CD14-positive monocyte (primary cell): ENCODE measurements around the gene SGK2. TPM values are rescaled to one million over a fixed set of nuclear protein-coding genes. Genes with fewer than 3 reads are reported as not detected.
A peak's percentile ranks its signal among the peaks of the same experiment; 100 is the strongest.

Experiments used
- DNase-seq, 3 donors: peaks; one replicate each; pipeline ENCODE4 v3.0.0-alpha.2; 2011 to 2022
- H2AFZ ChIP-seq: 2 replicates; pipeline ENCODE4 v1.6.0; 2012; ENCODE audit warnings: mild to moderate bottlenecking, low read depth, low read length, inconsistent platforms; ENCODE audit not compliant: insufficient read depth, poor library complexity, severe bottlenecking
- H3K27ac ChIP-seq, 2 donors: 1 replicate in 1 of 2; 2 replicates in 1 of 2; pipeline ENCODE4 v1.5.1; 2012 to 2013; ENCODE audit warnings: low read length in 2 of 2, control low read depth in 1 of 2, inconsistent platforms in 1 of 2, low read depth in 1 of 2, mild to moderate bottlenecking in 1 of 2
- H3K27me3 ChIP-seq, 2 donors: one replicate each; pipeline versions ENCODE4 v1.6.0 to v1.6.1; 2011 to 2013; ENCODE audit warnings: low read length in 2 of 2; ENCODE audit not compliant: control insufficient read depth in 2 of 2, insufficient read depth in 2 of 2
- H3K36me3 ChIP-seq, 2 donors: replicated peaks in 1 of 2; 1 replicate in 1 of 2; 2 replicates in 1 of 2; pipeline versions ENCODE4 v1.5.1 to v1.6.1; 2012 to 2013; ENCODE audit warnings: low read length in 2 of 2, control low read depth in 1 of 2, inconsistent platforms in 1 of 2, mild to moderate bottlenecking in 1 of 2; ENCODE audit not compliant: insufficient read depth in 2 of 2, control insufficient read depth in 1 of 2
- H3K4me1 ChIP-seq, 2 donors: 1 replicate in 1 of 2; 2 replicates in 1 of 2; pipeline versions ENCODE4 v1.5.1 to v1.6.1; 2012 to 2013; ENCODE audit warnings: low read length in 2 of 2, control low read depth in 1 of 2, inconsistent platforms in 1 of 2, mild to moderate bottlenecking in 1 of 2, moderate library complexity in 1 of 2; ENCODE audit not compliant: insufficient read depth in 2 of 2, control insufficient read depth in 1 of 2
- H3K4me2 ChIP-seq: replicated peaks from 2 replicates; pipeline ENCODE3; 2012; ENCODE audit warnings: low read length, moderate library complexity, mild to moderate bottlenecking; ENCODE audit not compliant: poor library complexity, severe bottlenecking; ENCODE audit errors: extremely low read depth
- H3K4me3 ChIP-seq, 3 experiments: fragments of 200-600 bp in 1 of 3; sonication (generic) in 1 of 3; replicated peaks in 1 of 3; 1 replicate in 2 of 3; 2 replicates in 1 of 3; pipeline ENCODE4 v1.5.1; 2011 to 2013; ENCODE audit warnings: low read length in 3 of 3, mild to moderate bottlenecking in 3 of 3, control low read depth in 2 of 3, low read depth in 2 of 3, inconsistent platforms in 1 of 3, moderate library complexity in 1 of 3
- H3K79me2 ChIP-seq: 2 replicates; pipeline ENCODE4 v1.6.0; 2012; ENCODE audit warnings: mild to moderate bottlenecking, control low read depth, inconsistent platforms, low read length, moderate library complexity; ENCODE audit not compliant: insufficient read depth
- H3K9ac ChIP-seq: 2 replicates; pipeline ENCODE4 v1.6.0; 2017; ENCODE audit warnings: low read length, mild to moderate bottlenecking; ENCODE audit not compliant: insufficient read depth, poor library complexity, severe bottlenecking
- H3K9me3 ChIP-seq, 2 donors: replicated peaks in 1 of 2; 1 replicate in 1 of 2; 2 replicates in 1 of 2; pipeline versions ENCODE4 v1.5.1 to v1.6.1; 2012 to 2013; ENCODE audit warnings: low read length in 2 of 2, control low read depth in 1 of 2; ENCODE audit not compliant: control insufficient read depth in 1 of 2, insufficient read depth in 1 of 2
- H4K20me1 ChIP-seq: 2 replicates; pipeline ENCODE4 v1.6.0; 2012; ENCODE audit warnings: mild to moderate bottlenecking, low read length, control low read depth, moderate library complexity; ENCODE audit not compliant: insufficient read depth
- H3K27ac Mint-ChIP-seq, 7 donors: one replicate each; pipeline ENCODE4 v1.8.0; 2020; ENCODE audit warnings: mild to moderate bottlenecking in 7 of 7, mixed read lengths in 7 of 7, moderate library complexity in 6 of 7, inconsistent platforms in 2 of 7
- H3K27me3 Mint-ChIP-seq, 3 donors: one replicate each; pipeline ENCODE4 v1.8.0; 2021 to 2022; ENCODE audit warnings: low read depth in 3 of 3, mild to moderate bottlenecking in 3 of 3, mixed read lengths in 3 of 3, moderate library complexity in 3 of 3, inconsistent platforms in 1 of 3
- H3K36me3 Mint-ChIP-seq, 2 donors: one replicate each; pipeline ENCODE4 v1.8.0; 2020; ENCODE audit warnings: mixed read lengths in 2 of 2, inconsistent platforms in 1 of 2, mild to moderate bottlenecking in 1 of 2
- H3K4me1 Mint-ChIP-seq: one replicate; pipeline ENCODE4 v1.8.0; 2020; ENCODE audit warnings: mild to moderate bottlenecking, mixed read lengths
- H3K4me3 Mint-ChIP-seq, 2 donors: one replicate each; pipeline ENCODE4 v1.8.0; 2020; ENCODE audit warnings: mild to moderate bottlenecking in 2 of 2, mixed read lengths in 2 of 2, moderate library complexity in 1 of 2
- H3K9me3 Mint-ChIP-seq, 7 donors: one replicate each; pipeline ENCODE4 v1.8.0; 2020 to 2022; ENCODE audit warnings: mixed read lengths in 7 of 7, mild to moderate bottlenecking in 6 of 7, moderate library complexity in 6 of 7, inconsistent platforms in 2 of 7
- CTCF ChIP-seq: fragments of 200-600 bp; IDR thresholded peaks from one replicate; pipeline ENCODE4 v1.8.0; 2022; ENCODE audit warnings: antibody characterized with exemption, mild to moderate bottlenecking
- WGBS: methylation state at CpG from one replicate; pipeline ENCODE4 v1.1.5; 2013; ENCODE audit warnings: missing lambda C conversion rate; ENCODE audit not compliant: insufficient coverage; 5-methylcytosine and 5-hydroxymethylcytosine counted together
- intact Hi-C, 2 donors: fragments of 100-400 bp; cut with micrococcal nuclease; formaldehyde crosslinking; loops; one replicate each; pipeline versions ENCODE4 v1.15.0 to v1.15.1; 2023
- polyA plus RNA-seq, 3 donors: library from polyadenylated mRNA; depleted of rRNA in 1 of 3; unstranded in 2 of 3; stranded (reverse) in 1 of 3; fragments of 300-500 nt in 2 of 3; fragments of >200 nt in 1 of 3; fragmentation: Illumina TruSeq in 2 of 3; gene quantifications; 1 replicate in 2 of 3; 2 replicates in 1 of 3; pipeline ENCODE4 v1.2.3, GENCODE V29; 2012 to 2021

The SGK2 gene
- polyA plus RNA-seq, 3 donors: 0.17 TPM; not detected in 2

GRCh38 chr20:43572891-43573290 is 14.1 kb downstream of the SGK2 start:
- TF ChIP-seq CTCF: no peak
- no peak overlapping the region for H3K27ac ChIP-seq
- H3K9me3 ChIP-seq: no peaks in the 10 kb centered on the region
- H3K79me2 ChIP-seq: no peaks in the 10 kb centered on the region
- WGBS: 95% methylated on average over 7 of the region's 8 CpGs
- H3K27ac Mint-ChIP-seq: no peak overlapping the region
- no peak overlapping the region for H3K4me3 ChIP-seq
- H3K27me3 ChIP-seq: no peaks in the 10 kb centered on the region
- no peak for DNase-seq
- peaks cover 0 to 1% (median 1%) of the 10 kb centered on the region in 3 donors for H3K27me3 Mint-ChIP-seq
- no peaks in the 10 kb centered on the region for H3K36me3 ChIP-seq
- no peaks in the 10 kb centered on the region for H3K36me3 Mint-ChIP-seq
- no peaks in the 10 kb centered on the region for H3K4me1 ChIP-seq
- H2AFZ ChIP-seq: no peak overlapping the region
- intact Hi-C loops: no loop called here
- no peaks in the 10 kb centered on the region for H4K20me1 ChIP-seq
- H3K4me3 Mint-ChIP-seq: no peak overlapping the region
- no peaks in the 10 kb centered on the region for H3K9me3 Mint-ChIP-seq
- no peak overlapping the region for H3K4me2 ChIP-seq
- no peak overlapping the region for H3K9ac ChIP-seq
- no peaks in the 10 kb centered on the region for H3K4me1 Mint-ChIP-seq

DNA sequence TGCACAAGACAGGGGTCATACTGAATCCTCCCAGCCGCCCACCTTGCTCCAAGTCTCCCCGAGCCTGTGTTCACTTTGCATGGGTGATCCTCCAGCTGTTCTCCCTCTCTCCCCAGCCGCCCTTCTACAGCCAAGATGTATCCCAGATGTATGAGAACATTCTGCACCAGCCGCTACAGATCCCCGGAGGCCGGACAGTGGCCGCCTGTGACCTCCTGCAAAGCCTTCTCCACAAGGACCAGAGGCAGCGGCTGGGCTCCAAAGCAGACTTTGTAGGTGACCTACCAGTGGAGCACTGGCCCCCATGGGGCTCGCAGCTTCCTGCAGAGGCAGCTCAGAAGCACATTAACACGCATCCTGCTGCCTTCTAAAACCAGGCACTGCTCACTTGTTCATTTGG is 17.3 kb downstream of the SGK2 start:
- H3K36me3 Mint-ChIP-seq: no peaks in the 10 kb centered on the region
- Histone ChIP-seq H3K4me3 (no peak overlapping the region), H3K9me3 (no peaks in the 10 kb centered on the region), H3K4me2 (no peak overlapping the region), H3K9ac (no peak overlapping the region), H2AFZ (no peak overlapping the region), H3K27me3 (no peaks in the 10 kb centered on the region), H3K27ac (no peak overlapping the region), H4K20me1 (no peaks in the 10 kb centered on the region), H3K79me2 (no peaks in the 10 kb centered on the region), H3K36me3 (no peaks in the 10 kb centered on the region), H3K4me1 (no peaks in the 10 kb centered on the region)
- peak overlapping the region in 1 of 7 donors; percentile 53 for H3K27ac Mint-ChIP-seq
- intact Hi-C loops: no loop called here
- DNase-seq: no peak
- no peaks in the 10 kb centered on the region for H3K9me3 Mint-ChIP-seq
- H3K4me3 Mint-ChIP-seq: no peak overlapping the region
- H3K4me1 Mint-ChIP-seq: no peaks in the 10 kb centered on the region
- WGBS: 100% methylated on average over 8 of the region's 10 CpGs
- TF ChIP-seq CTCF: no peak
- H3K27me3 Mint-ChIP-seq: peaks cover 0 to 1% (median under 1%) of the 10 kb centered on the region in 3 donors
